Mesendoderm (in vitro differentiated cells): Measurements from ENCODE around the gene FUT8.
A peak's percentile ranks its signal among the peaks of the same experiment; 100 is the strongest.

Source experiments
- DNase-seq: peaks from one replicate; pipeline ENCODE4 v3.0.0; 2013
- H2AK5ac ChIP-seq: 2 replicates; pipeline ENCODE4 v1.6.1; 2013; ENCODE audit warnings: low read length, inconsistent platforms
- H2BK120ac ChIP-seq: 2 replicates; pipeline ENCODE4 v1.6.1; 2013; ENCODE audit warnings: low read depth, mild to moderate bottlenecking, low read length, moderate library complexity, mixed read lengths
- H2BK15ac ChIP-seq: replicated peaks from 2 replicates; pipeline ENCODE4 v1.6.1; 2013; ENCODE audit warnings: low read depth, mild to moderate bottlenecking, moderate library complexity
- H2BK5ac ChIP-seq: 2 replicates; pipeline ENCODE4 v1.6.1; 2013; ENCODE audit warnings: low read length, inconsistent platforms
- H3K18ac ChIP-seq: 2 replicates; pipeline ENCODE4 v1.6.1; 2013; ENCODE audit warnings: mild to moderate bottlenecking, low read length, mixed read lengths
- H3K23ac ChIP-seq: one replicate; pipeline ENCODE4 v1.6.1; 2013; ENCODE audit warnings: low read length
- H3K27ac ChIP-seq: 2 replicates; pipeline ENCODE4 v1.5.1; 2013; ENCODE audit warnings: low read depth, mild to moderate bottlenecking, inconsistent platforms, low read length, moderate library complexity
- H3K27me3 ChIP-seq: 2 replicates; pipeline ENCODE4 v1.6.1; 2013; ENCODE audit warnings: low read length, control low read depth, mild to moderate bottlenecking, inconsistent platforms; ENCODE audit not compliant: insufficient read depth, poor library complexity
- H3K36me3 ChIP-seq: 2 replicates; pipeline ENCODE4 v1.6.1; 2013; ENCODE audit warnings: low read length, inconsistent platforms; ENCODE audit not compliant: control insufficient read depth, insufficient read depth
- H3K4ac ChIP-seq: one replicate; pipeline ENCODE4 v1.6.1; 2013; ENCODE audit warnings: low read depth, mild to moderate bottlenecking, low read length, moderate library complexity
- H3K4me1 ChIP-seq: 2 replicates; pipeline ENCODE4 v1.6.1; 2013; ENCODE audit warnings: low read depth, low read length, inconsistent platforms; ENCODE audit not compliant: control insufficient read depth
- H3K4me2 ChIP-seq: 2 replicates; pipeline ENCODE4 v1.6.1; 2013; ENCODE audit warnings: low read length
- H3K4me3 ChIP-seq: 2 replicates; pipeline ENCODE4 v1.5.1; 2013; ENCODE audit warnings: mild to moderate bottlenecking, low read length
- H3K56ac ChIP-seq: one replicate; pipeline ENCODE4 v1.6.1; 2013; ENCODE audit warnings: low read length
- H3K79me1 ChIP-seq: 2 replicates; pipeline ENCODE4 v1.6.1; 2013; ENCODE audit warnings: low read length, inconsistent platforms
- H3K79me2 ChIP-seq: 2 replicates; pipeline ENCODE4 v1.6.1; 2013; ENCODE audit warnings: mild to moderate bottlenecking, low read length; ENCODE audit not compliant: control insufficient read depth, insufficient read depth
- H3K9ac ChIP-seq: 2 replicates; pipeline ENCODE4 v1.6.1; 2013; ENCODE audit warnings: low read length, inconsistent platforms
- H4K5ac ChIP-seq: one replicate; pipeline ENCODE4 v1.6.1; 2013; ENCODE audit warnings: low read length
- H4K8ac ChIP-seq: one replicate; pipeline ENCODE4 v1.6.1; 2013; ENCODE audit warnings: low read depth, mild to moderate bottlenecking, control low read depth, low read length, moderate library complexity
- WGBS: extraction: QIAGEN DNeasy Blood & Tissue Kit; methylation state at CpG from one replicate; pipeline ENCODE4 v1.1.7; 2013; ENCODE audit warnings: low lambda C conversion rate, missing lambda C conversion rate; ENCODE audit not compliant: insufficient coverage; ENCODE audit errors: extremely low coverage; 5-methylcytosine and 5-hydroxymethylcytosine counted together

Gene FUT8

DNA sequence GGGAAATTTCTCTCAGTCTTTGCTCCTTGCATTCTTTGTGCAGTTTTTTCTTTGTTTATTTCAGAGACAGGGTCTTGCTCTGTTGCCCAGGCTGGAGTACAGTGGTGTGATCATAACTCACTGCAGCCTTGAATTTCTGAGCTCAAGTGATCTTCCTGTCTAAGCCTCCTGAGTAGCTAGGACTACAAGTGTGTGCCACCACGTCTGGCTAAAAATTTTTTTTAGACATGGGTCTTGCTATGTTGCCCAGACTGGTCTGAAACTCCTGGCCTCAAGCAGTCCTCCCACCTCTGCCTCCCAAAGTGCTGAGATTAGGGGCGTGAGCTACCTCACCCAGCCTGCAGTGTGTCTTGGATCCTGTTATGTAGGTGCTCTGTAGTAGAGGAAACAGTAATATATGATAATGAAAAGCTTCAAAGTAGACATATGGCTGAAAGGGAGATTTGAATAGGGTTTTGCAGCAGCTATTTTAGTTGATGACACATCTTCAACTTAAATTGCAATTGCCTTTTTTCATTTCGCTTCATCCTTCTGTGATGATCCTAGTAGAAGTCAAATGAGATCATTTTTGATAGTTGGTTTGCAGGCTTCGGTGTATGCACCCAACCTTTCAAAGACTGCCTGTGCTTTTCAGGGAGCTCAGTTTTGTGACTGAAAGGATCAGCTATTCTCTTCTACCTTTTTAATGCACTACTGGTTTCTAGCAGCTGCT lies 75.4 kb downstream of the FUT8 start:
- H3K56ac ChIP-seq = peak overlapping the region; percentile 8
- no CpG with 5 or more reads among the region's 4 CpGs for WGBS
- H3K4me3 ChIP-seq = no peak overlapping the region
- H3K9ac ChIP-seq = no peak overlapping the region
- no peak overlapping the region for H3K23ac ChIP-seq
- H2BK5ac ChIP-seq = no peak overlapping the region
- H3K18ac ChIP-seq = no peak overlapping the region
- H3K4ac ChIP-seq = no peak overlapping the region
- H3K4me1 ChIP-seq = peaks cover 2% of the 10 kb centered on the region
- H3K36me3 ChIP-seq = no peaks in the 10 kb centered on the region
- peaks cover 2% of the 10 kb centered on the region for H3K79me1 ChIP-seq
- no peak overlapping the region for H2BK120ac ChIP-seq
- H4K5ac ChIP-seq = no peak overlapping the region
- no peak overlapping the region for H3K4me2 ChIP-seq
- no peak overlapping the region for H2AK5ac ChIP-seq
- H2BK15ac ChIP-seq = no peak overlapping the region
- no peak overlapping the region for H3K27ac ChIP-seq
- no peaks in the 10 kb centered on the region for H3K27me3 ChIP-seq
- H4K8ac ChIP-seq = no peak overlapping the region
- DNase-seq = no peak
- no peaks in the 10 kb centered on the region for H3K79me2 ChIP-seq

DNA sequence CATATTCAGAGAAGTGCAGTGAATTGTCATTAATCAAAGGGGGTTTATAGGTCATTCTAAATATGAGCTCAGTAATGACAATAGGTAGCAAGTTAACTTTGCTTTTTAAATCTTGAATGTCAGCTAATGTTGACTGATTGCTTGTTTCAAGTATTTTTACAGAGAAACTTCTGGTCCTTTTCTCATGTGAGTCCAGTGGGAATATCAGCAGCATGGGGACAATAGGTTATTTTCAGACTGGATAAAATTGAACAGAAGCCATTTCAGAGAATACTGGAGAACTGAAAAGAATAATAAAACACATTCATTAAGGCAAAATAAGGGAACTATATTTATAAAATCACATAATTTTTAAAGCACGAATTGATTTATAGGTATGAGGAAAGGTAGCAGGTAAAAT lies 78.7 kb downstream of the FUT8 start:
- Histone ChIP-seq H3K23ac (no peak overlapping the region), H4K8ac (no peak overlapping the region), H3K56ac (no peak overlapping the region), H3K4me2 (no peak overlapping the region), H3K79me1 (no peaks in the 10 kb centered on the region), H3K4ac (no peak overlapping the region), H3K27me3 (no peaks in the 10 kb centered on the region), H2BK120ac (no peak overlapping the region), H2BK15ac (no peak overlapping the region), H3K18ac (no peak overlapping the region), H4K5ac (no peak overlapping the region), H3K79me2 (no peaks in the 10 kb centered on the region), H3K4me3 (no peak overlapping the region), H3K36me3 (no peaks in the 10 kb centered on the region), H3K9ac (no peak overlapping the region), H3K27ac (no peak overlapping the region), H3K4me1 (no peaks in the 10 kb centered on the region), H2AK5ac (no peak overlapping the region), H2BK5ac (no peak overlapping the region)
- 100% methylated on average over 1 of the region's 1 CpG for WGBS
- DNase-seq = no peak

DNA sequence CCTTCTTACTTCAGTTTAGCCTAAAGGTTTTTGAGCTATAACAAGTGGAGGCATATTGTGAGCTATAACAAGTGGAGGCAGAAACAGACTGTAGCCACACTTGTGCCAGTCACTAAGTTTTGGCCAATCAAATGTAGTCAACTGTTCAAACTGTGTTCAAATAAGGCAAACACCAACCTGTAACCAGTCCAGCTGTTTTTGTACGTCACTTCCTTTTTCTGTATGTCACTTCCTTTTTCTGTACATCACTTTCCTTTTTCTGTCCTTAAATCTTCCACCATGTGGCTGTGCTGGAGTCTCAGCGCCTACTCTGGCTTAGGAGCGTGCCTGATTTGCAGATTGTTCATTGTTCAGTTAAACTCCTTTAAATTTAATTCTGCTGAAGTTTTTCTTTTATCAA lies 79.7 kb downstream of the FUT8 start:
- Histone ChIP-seq H2BK5ac (no peak overlapping the region), H3K27ac (no peak overlapping the region), H3K36me3 (no peaks in the 10 kb centered on the region), H3K23ac (no peak overlapping the region), H3K79me1 (no peaks in the 10 kb centered on the region), H2AK5ac (no peak overlapping the region), H3K4ac (no peak overlapping the region), H3K56ac (no peak overlapping the region), H2BK120ac (no peak overlapping the region), H4K8ac (no peak overlapping the region), H4K5ac (no peak overlapping the region), H3K4me2 (no peak overlapping the region), H3K27me3 (no peaks in the 10 kb centered on the region), H3K4me3 (no peak overlapping the region), H3K18ac (no peak overlapping the region), H3K9ac (no peak overlapping the region), H2BK15ac (no peak overlapping the region), H3K79me2 (no peaks in the 10 kb centered on the region), H3K4me1 (no peaks in the 10 kb centered on the region)
- no peak for DNase-seq
- no CpG with 5 or more reads among the region's 3 CpGs for WGBS

DNA sequence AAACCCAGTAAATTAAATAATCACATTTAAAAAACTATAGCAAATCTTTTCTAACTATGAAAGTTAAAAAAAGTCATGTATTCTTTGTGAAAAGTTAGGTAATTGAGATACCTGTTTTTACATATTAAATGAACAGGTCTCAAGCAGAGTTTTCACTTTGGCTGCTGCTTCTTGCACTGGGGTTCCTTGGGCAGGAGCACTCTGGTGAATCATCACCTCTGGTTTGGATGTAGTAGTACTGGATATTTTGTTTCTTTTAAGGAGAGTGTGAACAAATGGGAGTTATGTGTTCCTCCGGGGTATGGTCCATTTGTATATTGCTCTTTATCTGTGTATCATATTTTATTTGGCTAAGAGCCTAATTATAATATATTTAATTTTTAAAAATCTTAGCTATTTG lies 82.7 kb downstream of the FUT8 start:
- H3K79me1 ChIP-seq = no peaks in the 10 kb centered on the region
- no peak overlapping the region for H4K8ac ChIP-seq
- no peak overlapping the region for H3K23ac ChIP-seq
- H3K56ac ChIP-seq = no peak overlapping the region
- H2BK5ac ChIP-seq = no peak overlapping the region
- no peak overlapping the region for H3K4me3 ChIP-seq
- no peak overlapping the region for H3K4me2 ChIP-seq
- H3K9ac ChIP-seq = no peak overlapping the region
- DNase-seq = no peak
- H3K36me3 ChIP-seq = no peaks in the 10 kb centered on the region
- H3K18ac ChIP-seq = no peak overlapping the region
- no peak overlapping the region for H3K27ac ChIP-seq
- no peaks in the 10 kb centered on the region for H3K4me1 ChIP-seq
- no peak overlapping the region for H3K4ac ChIP-seq
- no peak overlapping the region for H2AK5ac ChIP-seq
- no peaks in the 10 kb centered on the region for H3K27me3 ChIP-seq
- H2BK120ac ChIP-seq = no peak overlapping the region
- H2BK15ac ChIP-seq = no peak overlapping the region
- no CpG with 5 or more reads among the region's 1 CpG for WGBS
- H3K79me2 ChIP-seq = no peaks in the 10 kb centered on the region
- no peak overlapping the region for H4K5ac ChIP-seq

DNA sequence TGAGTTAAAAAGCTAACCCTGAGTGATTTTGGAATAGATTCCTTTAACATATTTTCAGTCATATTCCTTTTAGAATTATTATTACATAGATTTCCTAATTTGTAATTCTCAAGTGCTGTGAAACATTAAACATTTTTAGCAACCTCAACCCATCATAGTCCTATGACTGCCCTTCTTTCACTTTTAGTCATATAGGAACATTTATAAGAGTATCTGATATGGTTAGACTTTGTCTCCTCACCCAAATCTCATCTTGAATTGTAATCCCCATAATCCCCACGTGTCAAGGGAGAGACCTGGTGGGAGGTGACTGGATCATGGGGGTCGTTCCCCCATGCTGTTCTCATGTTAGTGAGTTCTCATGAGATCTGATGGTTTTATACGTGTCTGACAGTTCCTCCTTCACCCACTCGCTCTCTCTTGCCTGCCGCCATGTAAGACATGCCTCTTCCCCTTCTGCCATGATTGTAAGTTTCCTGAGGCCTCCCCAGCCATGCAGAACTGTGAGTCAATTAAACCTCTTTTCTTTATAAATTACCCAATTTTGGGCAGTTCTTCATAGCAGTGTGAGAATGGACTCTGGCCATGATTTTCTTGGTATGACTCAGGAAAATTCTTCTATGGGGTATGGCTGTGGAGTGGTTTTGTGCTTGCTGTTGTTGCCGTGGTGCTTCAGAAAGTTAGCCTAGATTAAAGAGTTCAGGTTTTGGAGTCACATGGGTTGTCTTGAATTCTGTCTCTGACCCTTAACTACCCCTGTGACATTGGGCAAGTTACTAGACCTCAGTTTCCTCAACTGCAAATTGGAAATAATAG lies 83.9 kb downstream of the FUT8 start:
- no peaks in the 10 kb centered on the region for H3K79me2 ChIP-seq
- no peak overlapping the region for H2BK5ac ChIP-seq
- no peak overlapping the region for H2AK5ac ChIP-seq
- H3K27ac ChIP-seq = no peak overlapping the region
- no peak overlapping the region for H3K56ac ChIP-seq
- H3K36me3 ChIP-seq = no peaks in the 10 kb centered on the region
- H3K23ac ChIP-seq = no peak overlapping the region
- H3K9ac ChIP-seq = no peak overlapping the region
- WGBS = no CpG with 5 or more reads among the region's 6 CpGs
- no peak overlapping the region for H3K18ac ChIP-seq
- no peak overlapping the region for H3K4ac ChIP-seq
- no peak overlapping the region for H3K4me2 ChIP-seq
- H3K79me1 ChIP-seq = no peaks in the 10 kb centered on the region
- H4K8ac ChIP-seq = no peak overlapping the region
- H4K5ac ChIP-seq = no peak overlapping the region
- H3K27me3 ChIP-seq = no peaks in the 10 kb centered on the region
- DNase-seq = no peak
- H2BK15ac ChIP-seq = no peak overlapping the region
- no peak overlapping the region for H2BK120ac ChIP-seq
- no peaks in the 10 kb centered on the region for H3K4me1 ChIP-seq
- H3K4me3 ChIP-seq = no peak overlapping the region
